HepG2 (cell line): ENCODE measurements around the gene ZNF584. TPM values are rescaled to one million over a fixed set of nuclear protein-coding genes. Genes with fewer than 3 reads are reported as not detected.

Experiments
- ADNP ChIP-seq: sonication (generic); formaldehyde crosslinking; IDR thresholded peaks from 2 replicates; pipeline ENCODE4 v1.4.0; 2020; ENCODE audit warnings: missing genetic modification reagents
- BCLAF1 ChIP-seq: fragments of 450-650 bp; IDR thresholded peaks from 2 replicates; pipeline ENCODE4 v1.6.1; 2017; ENCODE audit warnings: mild to moderate bottlenecking
- CSRNP1 ChIP-seq: sonication (generic); formaldehyde crosslinking; IDR thresholded peaks from 2 replicates; pipeline ENCODE4 v1.8.1; 2023; ENCODE audit warnings: mild to moderate bottlenecking, missing genetic modification reagents
- FOXC1 ChIP-seq: sonication (generic); formaldehyde crosslinking; IDR thresholded peaks from 2 replicates; pipeline ENCODE4 v1.8.0; 2022; ENCODE audit warnings: mild to moderate bottlenecking, missing genetic modification reagents, borderline replicate concordance
- MEF2D ChIP-seq: sonication (generic); formaldehyde crosslinking; IDR thresholded peaks from 2 replicates; pipeline ENCODE4 v1.5.1; 2020; ENCODE audit warnings: mild to moderate bottlenecking, missing genetic modification reagents
- NR2F2 ChIP-seq: IDR thresholded peaks from 2 replicates; pipeline ENCODE4 v1.6.1; 2012; ENCODE audit warnings: low read depth, inconsistent platforms, borderline replicate concordance
- NR3C1 ChIP-seq: sonication (generic); formaldehyde crosslinking; IDR thresholded peaks from 2 replicates; pipeline ENCODE4 v1.4.0; 2020; ENCODE audit warnings: missing genetic modification reagents
- RBFOX2 ChIP-seq: fragments of 200-400 bp; formaldehyde crosslinking; IDR thresholded peaks from 2 replicates; pipeline ENCODE4 v1.6.1; 2017; ENCODE audit warnings: low read depth, mild to moderate bottlenecking, low read length
- RFXAP ChIP-seq: sonication (generic); formaldehyde crosslinking; IDR thresholded peaks from 2 replicates; pipeline ENCODE4 v1.4.0; 2020; ENCODE audit warnings: missing genetic modification reagents, borderline replicate concordance
- SMYD3 ChIP-seq: sonication (generic); formaldehyde crosslinking; IDR thresholded peaks from 2 replicates; pipeline ENCODE4 v1.8.1; 2023; ENCODE audit warnings: mild to moderate bottlenecking, missing genetic modification reagents
- TOPORS ChIP-seq: sonication (generic); formaldehyde crosslinking; IDR thresholded peaks from 2 replicates; pipeline ENCODE4 v1.8.0; 2023; ENCODE audit warnings: mild to moderate bottlenecking, missing genetic modification reagents
- TP53 ChIP-seq: sonication (generic); formaldehyde crosslinking; conservative IDR thresholded peaks from 2 replicates; pipeline ENCODE4 v1.4.0; 2020; ENCODE audit warnings: missing genetic modification reagents
- ZNF367 ChIP-seq: sonication (generic); formaldehyde crosslinking; IDR thresholded peaks from 2 replicates; pipeline ENCODE4 v1.4.0; 2020; ENCODE audit warnings: missing genetic modification reagents, borderline replicate concordance
- ZNF414 ChIP-seq: sonication (generic); formaldehyde crosslinking; IDR thresholded peaks from 2 replicates; pipeline ENCODE4 v1.5.0; 2020; ENCODE audit warnings: missing genetic modification reagents
- ZNF724P ChIP-seq: sonication (generic); formaldehyde crosslinking; IDR thresholded peaks from 2 replicates; pipeline ENCODE4 v1.8.0; 2022; ENCODE audit warnings: missing genetic modification reagents, borderline replicate concordance
- ZNF883 ChIP-seq: sonication (generic); formaldehyde crosslinking; IDR thresholded peaks from 2 replicates; pipeline ENCODE4 v1.5.1; 2020; ENCODE audit warnings: mild to moderate bottlenecking, missing genetic modification reagents; ENCODE audit errors: not compliant biosample characterization
- polyA plus RNA-seq, 8 experiments: library from polyadenylated mRNA; depleted of rRNA in 3 of 8; stranded (reverse) in 7 of 8; unstranded in 1 of 8; fragments of >200 nt; fragmentation: Illumina TruSeq in 4 of 8; extraction: Trizol in 4 of 8; gene quantifications; 2 replicates each; pipeline versions ENCODE4 v1.2.1 to v1.2.3, GENCODE V29; 2011 to 2016; ENCODE audit warnings: low read depth in 4 of 8, missing spikeins in 1 of 8, mixed read lengths in 1 of 8; ENCODE audit not compliant: insufficient read depth in 1 of 8
- total RNA-seq, 5 experiments: library from RNA; depleted of rRNA; stranded (reverse); fragments of >200 nt; fragmentation: Illumina TruSeq; extraction: Trizol; gene quantifications; 2 replicates each; pipeline ENCODE4 v1.2.3, GENCODE V29; 2016; ENCODE audit warnings: low read depth in 1 of 5
- TF ChIP-seq, protein P1 (sequence below): sonication (generic); formaldehyde crosslinking; IDR thresholded peaks from 2 replicates; pipeline ENCODE4 v1.5.0; 2020; ENCODE audit warnings: mild to moderate bottlenecking, missing genetic modification reagents
- TF ChIP-seq, protein P2 (sequence below): sonication (generic); formaldehyde crosslinking; IDR thresholded peaks from 2 replicates; pipeline ENCODE4 v1.4.0; 2020; ENCODE audit warnings: missing genetic modification reagents

Gene ZNF584
- total and polyA plus RNA-seq, 2 of the 13 experiments (the other 11 are each of a cell fraction or from before 2014, with no cell fraction given) = 2.4 to 7.0 TPM

- TF ChIP-seq BCLAF1 (no peak), RBFOX2 (peak; percentile 96), TP53 (CRISPR knock-in tag) (peak; percentile 77; the same call in 1 of the 2 replicates), NR2F2 (peak; percentile 42; the same call in 1 of the 2 replicates), SMYD3 (CRISPR knock-in tag) (no peak), ZNF883 (CRISPR knock-in tag) (no peak), FOXC1 (no peak; the same call in 1 of the 2 replicates), ZNF724P (CRISPR knock-in tag) (peak; percentile 88; the same call in 1 of the 2 replicates), CSRNP1 (CRISPR knock-in tag) (peak; percentile 57), TOPORS (CRISPR knock-in tag) (0 out of 2 replicates have a peak, but pooled peaks have one; percentile 2), MEF2D (CRISPR knock-in tag) (peak; percentile 88; the same call in 1 of the 2 replicates), ADNP (CRISPR knock-in tag) (no peak), ZNF414 (CRISPR knock-in tag) (peak; percentile 79; the same call in 1 of the 2 replicates), RFXAP (CRISPR knock-in tag) (0 out of 2 replicates have a peak, but pooled peaks have one; percentile 55), NR3C1 (no peak), ZNF367 (CRISPR knock-in tag) (no peak)
- TF ChIP-seq, protein P1, sequence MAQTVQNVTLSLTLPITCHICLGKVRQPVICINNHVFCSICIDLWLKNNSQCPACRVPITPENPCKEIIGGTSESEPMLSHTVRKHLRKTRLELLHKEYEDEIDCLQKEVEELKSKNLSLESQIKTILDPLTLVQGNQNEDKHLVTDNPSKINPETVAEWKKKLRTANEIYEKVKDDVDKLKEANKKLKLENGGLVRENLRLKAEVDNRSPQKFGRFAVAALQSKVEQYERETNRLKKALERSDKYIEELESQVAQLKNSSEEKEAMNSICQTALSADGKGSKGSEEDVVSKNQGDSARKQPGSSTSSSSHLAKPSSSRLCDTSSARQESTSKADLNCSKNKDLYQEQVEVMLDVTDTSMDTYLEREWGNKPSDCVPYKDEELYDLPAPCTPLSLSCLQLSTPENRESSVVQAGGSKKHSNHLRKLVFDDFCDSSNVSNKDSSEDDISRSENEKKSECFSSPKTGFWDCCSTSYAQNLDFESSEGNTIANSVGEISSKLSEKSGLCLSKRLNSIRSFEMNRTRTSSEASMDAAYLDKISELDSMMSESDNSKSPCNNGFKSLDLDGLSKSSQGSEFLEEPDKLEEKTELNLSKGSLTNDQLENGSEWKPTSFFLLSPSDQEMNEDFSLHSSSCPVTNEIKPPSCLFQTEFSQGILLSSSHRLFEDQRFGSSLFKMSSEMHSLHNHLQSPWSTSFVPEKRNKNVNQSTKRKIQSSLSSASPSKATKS (CRISPR knock-in tag) = no peak
- TF ChIP-seq, protein P2, sequence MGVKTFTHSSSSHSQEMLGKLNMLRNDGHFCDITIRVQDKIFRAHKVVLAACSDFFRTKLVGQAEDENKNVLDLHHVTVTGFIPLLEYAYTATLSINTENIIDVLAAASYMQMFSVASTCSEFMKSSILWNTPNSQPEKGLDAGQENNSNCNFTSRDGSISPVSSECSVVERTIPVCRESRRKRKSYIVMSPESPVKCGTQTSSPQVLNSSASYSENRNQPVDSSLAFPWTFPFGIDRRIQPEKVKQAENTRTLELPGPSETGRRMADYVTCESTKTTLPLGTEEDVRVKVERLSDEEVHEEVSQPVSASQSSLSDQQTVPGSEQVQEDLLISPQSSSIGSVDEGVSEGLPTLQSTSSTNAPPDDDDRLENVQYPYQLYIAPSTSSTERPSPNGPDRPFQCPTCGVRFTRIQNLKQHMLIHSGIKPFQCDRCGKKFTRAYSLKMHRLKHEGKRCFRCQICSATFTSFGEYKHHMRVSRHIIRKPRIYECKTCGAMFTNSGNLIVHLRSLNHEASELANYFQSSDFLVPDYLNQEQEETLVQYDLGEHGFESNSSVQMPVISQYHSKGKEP (CRISPR knock-in tag) = 0 out of 2 replicates have a peak, but pooled peaks have one; percentile 9
Observed at GRCh38 chr19:58362272-58362994, 46.0 kb upstream of the ZNF584 start, which contains the start of gene ZNF497 (continued).
